Dermis microvascular lymphatic vessel endothelial cell (primary cell): ENCODE results near the gene SPATA25. TPM values are rescaled to one million over a fixed set of nuclear protein-coding genes. Genes with fewer than 3 reads are reported as not detected.

ENCODE experiments used
- DNase-seq, 2 donors: peaks; one replicate each; pipeline versions ENCODE4 v3.0.0 to v3.0.0-alpha.2; 2010; ENCODE audit warnings: low read depth in 2 of 2
- total RNA-seq: library from RNA; depleted of rRNA; stranded (reverse); fragments of >200 nt; gene quantifications from 2 replicates; pipeline ENCODE4 v1.2.1, GENCODE V29; 2014

SPATA25 gene
- total RNA-seq, 1 donor from 2014 or later, result 0.51 TPM

- DNase-seq, result no peak
Measured at GRCh38 chr20:45840700-45841198, 46.7 kb downstream of the SPATA25 start.

- no peak for DNase-seq
Measured at GRCh38 chr20:45836841-45837240, 50.6 kb downstream of the SPATA25 start.

Other genes with a start within 250 kb of the SPATA25 start
- not detected in 2 replicates for gene WFDC11, start 217.4 kb downstream of the SPATA25 start, total RNA-seq
- not detected in 2 replicates for gene WFDC13, start 185.6 kb downstream of the SPATA25 start, total RNA-seq
- gene WFDC10B, start 182.6 kb downstream of the SPATA25 start, total RNA-seq, result not detected in 2 replicates
- gene SPINT4, start 165.3 kb downstream of the SPATA25 start, total RNA-seq, result not detected in 2 replicates
- gene WFDC3, start 95.7 kb downstream of the SPATA25 start, total RNA-seq, result not detected in 2 replicates
- 13.9 and 16.2 TPM in 2 replicates for gene DNTTIP1, start 95.7 kb downstream of the SPATA25 start, total RNA-seq
- gene UBE2C, start 75.0 kb downstream of the SPATA25 start, total RNA-seq, result 9.6 and 17.1 TPM in 2 replicates
- 0.13 TPM in 1 of 2 replicates, not detected in the other for gene TNNC2, start 60.3 kb downstream of the SPATA25 start, total RNA-seq
- gene SNX21, start 53.8 kb downstream of the SPATA25 start, total RNA-seq, result 11.7 and 13.4 TPM in 2 replicates
- gene ACOT8, start 30.2 kb downstream of the SPATA25 start, total RNA-seq, result 26.8 and 36.0 TPM in 2 replicates
- 6.2 and 9.7 TPM in 2 replicates for gene ZSWIM3, start 30.0 kb downstream of the SPATA25 start, total RNA-seq
- 2.8 and 4.7 TPM in 2 replicates for gene ZSWIM1, start 6.4 kb downstream of the SPATA25 start, total RNA-seq
- gene NEURL2, start 3.6 kb upstream of the SPATA25 start, total RNA-seq, result 2.3 and 4.0 TPM in 2 replicates
- gene CTSA, start 3.7 kb upstream of the SPATA25 start, total RNA-seq, result 29.4 and 73.2 TPM in 2 replicates
- 2.8 and 3.5 TPM in 2 replicates for gene PLTP, start 24.5 kb upstream of the SPATA25 start, total RNA-seq
- gene PCIF1, start 47.1 kb upstream of the SPATA25 start, total RNA-seq, result 7.2 and 11.5 TPM in 2 replicates
- gene ZNF335, start 84.6 kb upstream of the SPATA25 start, total RNA-seq, result 6.0 and 9.0 TPM in 2 replicates
- gene MMP9, start 121.3 kb upstream of the SPATA25 start, total RNA-seq, result 0.13 TPM in 1 of 2 replicates, not detected in the other
- gene SLC12A5, start 141.6 kb upstream of the SPATA25 start, total RNA-seq, result 0.13 and 0.51 TPM in 2 replicates
- 9.0 and 10.4 TPM in 2 replicates for gene NCOA5, start 202.3 kb upstream of the SPATA25 start, total RNA-seq
- gene CD40, start 230.7 kb upstream of the SPATA25 start, total RNA-seq, result 9.1 and 10.9 TPM in 2 replicates